ENCODE results near the gene MDFIC. TPM values are rescaled to one million over a fixed set of nuclear protein-coding genes. Genes with fewer than 3 reads are reported as not detected.

The MDFIC gene
- total RNA-seq, 1 experiment from 2014 or later, result 13.0 TPM

- Mint-ChIP-seq H3K36me3 (ENCODE audit: insufficient read depth, unreplicated experiment) (no peaks in the 10 kb centered on the region), H3K9me3 (ENCODE audit: low read depth, unreplicated experiment) (peaks cover 2% of the 10 kb centered on the region), H3K27me3 (ENCODE audit: unreplicated experiment) (no peaks in the 10 kb centered on the region), H3K27ac (ENCODE audit: unreplicated experiment) (no peak overlapping the region), H3K4me1 (ENCODE audit: low read depth, unreplicated experiment) (peaks cover 3% of the 10 kb centered on the region), H3K4me3 (ENCODE audit: low read depth, unreplicated experiment) (no peak overlapping the region)
- DNase-seq, result no peak
- intact Hi-C loops (cut with micrococcal nuclease; ENCODE audit: unreplicated experiment), result no loop called here
- no peak for TF ChIP-seq CTCF (IDR thresholded peaks at IDR 0.05; ENCODE audit: unreplicated experiment)
- CTCF ChIA-PET, result no interaction called here
- no TSS peak for BruUV-seq (replicated peaks)
Measured at GRCh38 chr7:114911411-114911810, 10.5 kb upstream of the MDFIC start.

GRCh38 chr7:114916261-114916892 lies 5.5 kb upstream of the MDFIC start:
- no peak for DNase-seq
- Mint-ChIP-seq H3K27me3 (ENCODE audit: unreplicated experiment) (no peaks in the 10 kb centered on the region), H3K36me3 (ENCODE audit: insufficient read depth, unreplicated experiment) (no peaks in the 10 kb centered on the region), H3K4me3 (ENCODE audit: low read depth, unreplicated experiment) (no peak overlapping the region), H3K9me3 (ENCODE audit: low read depth, unreplicated experiment) (peaks cover 2% of the 10 kb centered on the region), H3K4me1 (ENCODE audit: low read depth, unreplicated experiment) (peaks cover 14% of the 10 kb centered on the region), H3K27ac (ENCODE audit: unreplicated experiment) (no peak overlapping the region)
- intact Hi-C loops (cut with micrococcal nuclease; ENCODE audit: unreplicated experiment), result no loop called here
- CTCF ChIA-PET, result no interaction called here
- no peak for TF ChIP-seq CTCF (IDR thresholded peaks at IDR 0.05; ENCODE audit: unreplicated experiment)
- BruUV-seq (replicated peaks), result no TSS peak

- H3K9me3 Mint-ChIP-seq (ENCODE audit: low read depth, unreplicated experiment), result peaks cover 2% of the 10 kb centered on the region
- BruUV-seq (replicated peaks), result no TSS peak
- intact Hi-C loops (cut with micrococcal nuclease; ENCODE audit: unreplicated experiment), result no loop called here
- no peak overlapping the region for H3K4me3 Mint-ChIP-seq (ENCODE audit: low read depth, unreplicated experiment)
- no peak for TF ChIP-seq CTCF (IDR thresholded peaks at IDR 0.05; ENCODE audit: unreplicated experiment)
- CTCF ChIA-PET, result no interaction called here
- H3K36me3 Mint-ChIP-seq (ENCODE audit: insufficient read depth, unreplicated experiment), result peaks cover 9% of the 10 kb centered on the region
- peaks cover 14% of the 10 kb centered on the region for H3K4me1 Mint-ChIP-seq (ENCODE audit: low read depth, unreplicated experiment)
- no peak overlapping the region for H3K27ac Mint-ChIP-seq (ENCODE audit: unreplicated experiment)
- no peak for DNase-seq
- H3K27me3 Mint-ChIP-seq (ENCODE audit: unreplicated experiment), result no peaks in the 10 kb centered on the region
Measured at GRCh38 chr7:114917211-114917839, 4.6 kb upstream of the MDFIC start.

GRCh38 chr7:114919587-114919986 lies 2.3 kb upstream of the MDFIC start:
- intact Hi-C loops (cut with micrococcal nuclease; ENCODE audit: unreplicated experiment), result no loop called here
- CTCF ChIA-PET, result interaction anchor here (0.7 kb wide), 1 partner anchor 92 kb away, joined by 4 read pairs; no protein-coding TSS in a partner anchor
- no peak overlapping the region for H3K27ac Mint-ChIP-seq (ENCODE audit: unreplicated experiment)
- H3K36me3 Mint-ChIP-seq (ENCODE audit: insufficient read depth, unreplicated experiment), result peaks cover 22% of the 10 kb centered on the region
- BruUV-seq (replicated peaks), result no TSS peak
- TF ChIP-seq CTCF (IDR thresholded peaks at IDR 0.05; ENCODE audit: unreplicated experiment), result no peak
- H3K4me1 Mint-ChIP-seq (ENCODE audit: low read depth, unreplicated experiment), result peaks cover 14% of the 10 kb centered on the region
- H3K4me3 Mint-ChIP-seq (ENCODE audit: low read depth, unreplicated experiment), result no peak overlapping the region
- no peak for DNase-seq
- H3K27me3 Mint-ChIP-seq (ENCODE audit: unreplicated experiment), result no peaks in the 10 kb centered on the region
- H3K9me3 Mint-ChIP-seq (ENCODE audit: low read depth, unreplicated experiment), result no peaks in the 10 kb centered on the region
